ENCODE data around the gene PSMB5. TPM values are rescaled to one million over a fixed set of nuclear protein-coding genes. Genes with fewer than 3 reads are reported as not detected.

PSMB5 gene
- total and polyA plus RNA-seq, 4 donors: 74.0 to 152 (median 95.4) TPM

DNA sequence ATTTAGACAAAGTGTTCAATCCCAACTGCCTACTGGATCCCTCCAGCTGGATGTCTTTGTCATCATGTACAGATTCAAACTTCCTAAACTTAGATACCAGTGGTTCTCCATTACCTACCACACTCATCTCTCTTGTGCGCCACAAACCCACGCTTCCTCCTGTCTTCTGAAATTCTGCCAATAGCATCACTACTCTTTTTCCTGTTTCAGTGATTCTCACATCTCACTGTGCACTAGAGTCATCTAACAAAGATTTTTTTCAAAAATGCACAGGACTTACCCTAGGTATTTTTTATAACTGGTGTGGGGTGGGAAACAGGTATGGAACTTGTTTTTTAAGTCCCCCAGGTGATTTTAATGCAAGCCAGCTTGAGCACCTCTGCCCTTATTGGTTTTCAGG, 5.9 kb downstream of the PSMB5 start:
- Histone ChIP-seq H3K27ac (ENCODE audit: low read depth in 1 of 2, low read length in 2 of 2) (no peak overlapping the region), H3K9me3 (ENCODE audit: control insufficient read depth in 4 of 4, low read length in 3 of 4) (no peaks in the 10 kb centered on the region), H3K27me3 (ENCODE audit: control insufficient read depth in 4 of 4, insufficient read depth in 4 of 4, low read length in 3 of 4) (no peaks in the 10 kb centered on the region), H3K4me1 (ENCODE audit: control insufficient read depth in 4 of 4, insufficient read depth in 4 of 4, low read length in 3 of 4) (peaks cover 4 to 9% (median 6%) of the 10 kb centered on the region in 4 donors), H3K4me3 (ENCODE audit: low read depth in 1 of 3, low read length in 3 of 3) (no peak overlapping the region), H3K36me3 (ENCODE audit: control insufficient read depth in 4 of 4, insufficient read depth in 3 of 4, low read depth in 1 of 4, low read length in 3 of 4) (peaks cover 11 to 42% (median 26%) of the 10 kb centered on the region in 4 donors), H3K9ac (ENCODE audit: low read depth in 1 of 2, low read length in 2 of 2) (no peak overlapping the region)
- no peak for DNase-seq (ENCODE audit: low spot score)
- WGBS: 71% methylated on average over 2 of the region's 2 CpGs
- no peak for TF ChIP-seq FOXA1 (IDR thresholded peaks at IDR 0.05)
- no peak for TF ChIP-seq JUND (IDR thresholded peaks at IDR 0.05)
- TF ChIP-seq, protein P1, sequence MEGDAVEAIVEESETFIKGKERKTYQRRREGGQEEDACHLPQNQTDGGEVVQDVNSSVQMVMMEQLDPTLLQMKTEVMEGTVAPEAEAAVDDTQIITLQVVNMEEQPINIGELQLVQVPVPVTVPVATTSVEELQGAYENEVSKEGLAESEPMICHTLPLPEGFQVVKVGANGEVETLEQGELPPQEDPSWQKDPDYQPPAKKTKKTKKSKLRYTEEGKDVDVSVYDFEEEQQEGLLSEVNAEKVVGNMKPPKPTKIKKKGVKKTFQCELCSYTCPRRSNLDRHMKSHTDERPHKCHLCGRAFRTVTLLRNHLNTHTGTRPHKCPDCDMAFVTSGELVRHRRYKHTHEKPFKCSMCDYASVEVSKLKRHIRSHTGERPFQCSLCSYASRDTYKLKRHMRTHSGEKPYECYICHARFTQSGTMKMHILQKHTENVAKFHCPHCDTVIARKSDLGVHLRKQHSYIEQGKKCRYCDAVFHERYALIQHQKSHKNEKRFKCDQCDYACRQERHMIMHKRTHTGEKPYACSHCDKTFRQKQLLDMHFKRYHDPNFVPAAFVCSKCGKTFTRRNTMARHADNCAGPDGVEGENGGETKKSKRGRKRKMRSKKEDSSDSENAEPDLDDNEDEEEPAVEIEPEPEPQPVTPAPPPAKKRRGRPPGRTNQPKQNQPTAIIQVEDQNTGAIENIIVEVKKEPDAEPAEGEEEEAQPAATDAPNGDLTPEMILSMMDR (IDR thresholded peaks at IDR 0.05; ENCODE audit: low read depth, low read length, missing input control): no peak
- TF ChIP-seq RXRA (IDR thresholded peaks at IDR 0.05): no peak
- no peak for TF ChIP-seq YY1 (IDR thresholded peaks at IDR 0.05)
- TF ChIP-seq, protein P2, sequence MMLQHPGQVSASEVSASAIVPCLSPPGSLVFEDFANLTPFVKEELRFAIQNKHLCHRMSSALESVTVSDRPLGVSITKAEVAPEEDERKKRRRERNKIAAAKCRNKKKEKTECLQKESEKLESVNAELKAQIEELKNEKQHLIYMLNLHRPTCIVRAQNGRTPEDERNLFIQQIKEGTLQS (IDR thresholded peaks at IDR 0.05): no peak
- no peak for TF ChIP-seq RAD21 (IDR thresholded peaks at IDR 0.05)
- TF ChIP-seq EGR1 (IDR thresholded peaks at IDR 0.05; ENCODE audit: low read depth in 2 of 2): no peak
- TF ChIP-seq, protein P3, sequence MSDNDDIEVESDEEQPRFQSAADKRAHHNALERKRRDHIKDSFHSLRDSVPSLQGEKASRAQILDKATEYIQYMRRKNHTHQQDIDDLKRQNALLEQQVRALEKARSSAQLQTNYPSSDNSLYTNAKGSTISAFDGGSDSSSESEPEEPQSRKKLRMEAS (IDR thresholded peaks at IDR 0.05): no peak
- TF ChIP-seq SP1 (IDR thresholded peaks at IDR 0.05): no peak
- TF ChIP-seq FOXA2 (IDR thresholded peaks at IDR 0.05): no peak
- no peak for TF ChIP-seq TAF1 (conservative IDR thresholded peaks at IDR 0.05)
- TF ChIP-seq, protein P4, sequence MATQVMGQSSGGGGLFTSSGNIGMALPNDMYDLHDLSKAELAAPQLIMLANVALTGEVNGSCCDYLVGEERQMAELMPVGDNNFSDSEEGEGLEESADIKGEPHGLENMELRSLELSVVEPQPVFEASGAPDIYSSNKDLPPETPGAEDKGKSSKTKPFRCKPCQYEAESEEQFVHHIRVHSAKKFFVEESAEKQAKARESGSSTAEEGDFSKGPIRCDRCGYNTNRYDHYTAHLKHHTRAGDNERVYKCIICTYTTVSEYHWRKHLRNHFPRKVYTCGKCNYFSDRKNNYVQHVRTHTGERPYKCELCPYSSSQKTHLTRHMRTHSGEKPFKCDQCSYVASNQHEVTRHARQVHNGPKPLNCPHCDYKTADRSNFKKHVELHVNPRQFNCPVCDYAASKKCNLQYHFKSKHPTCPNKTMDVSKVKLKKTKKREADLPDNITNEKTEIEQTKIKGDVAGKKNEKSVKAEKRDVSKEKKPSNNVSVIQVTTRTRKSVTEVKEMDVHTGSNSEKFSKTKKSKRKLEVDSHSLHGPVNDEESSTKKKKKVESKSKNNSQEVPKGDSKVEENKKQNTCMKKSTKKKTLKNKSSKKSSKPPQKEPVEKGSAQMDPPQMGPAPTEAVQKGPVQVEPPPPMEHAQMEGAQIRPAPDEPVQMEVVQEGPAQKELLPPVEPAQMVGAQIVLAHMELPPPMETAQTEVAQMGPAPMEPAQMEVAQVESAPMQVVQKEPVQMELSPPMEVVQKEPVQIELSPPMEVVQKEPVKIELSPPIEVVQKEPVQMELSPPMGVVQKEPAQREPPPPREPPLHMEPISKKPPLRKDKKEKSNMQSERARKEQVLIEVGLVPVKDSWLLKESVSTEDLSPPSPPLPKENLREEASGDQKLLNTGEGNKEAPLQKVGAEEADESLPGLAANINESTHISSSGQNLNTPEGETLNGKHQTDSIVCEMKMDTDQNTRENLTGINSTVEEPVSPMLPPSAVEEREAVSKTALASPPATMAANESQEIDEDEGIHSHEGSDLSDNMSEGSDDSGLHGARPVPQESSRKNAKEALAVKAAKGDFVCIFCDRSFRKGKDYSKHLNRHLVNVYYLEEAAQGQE (IDR thresholded peaks at IDR 0.05): no peak
- TF ChIP-seq NR2F2 (IDR thresholded peaks at IDR 0.05): no peak
- no peak for TF ChIP-seq HNF4A (conservative IDR thresholded peaks at IDR 0.05)
- no peak for TF ChIP-seq GABPA (IDR thresholded peaks at IDR 0.05 in 1 of 2, conservative IDR thresholded peaks at IDR 0.05 in 1 of 2)
- TF ChIP-seq HNF4G (IDR thresholded peaks at IDR 0.05): no peak
- TF ChIP-seq, protein P5, sequence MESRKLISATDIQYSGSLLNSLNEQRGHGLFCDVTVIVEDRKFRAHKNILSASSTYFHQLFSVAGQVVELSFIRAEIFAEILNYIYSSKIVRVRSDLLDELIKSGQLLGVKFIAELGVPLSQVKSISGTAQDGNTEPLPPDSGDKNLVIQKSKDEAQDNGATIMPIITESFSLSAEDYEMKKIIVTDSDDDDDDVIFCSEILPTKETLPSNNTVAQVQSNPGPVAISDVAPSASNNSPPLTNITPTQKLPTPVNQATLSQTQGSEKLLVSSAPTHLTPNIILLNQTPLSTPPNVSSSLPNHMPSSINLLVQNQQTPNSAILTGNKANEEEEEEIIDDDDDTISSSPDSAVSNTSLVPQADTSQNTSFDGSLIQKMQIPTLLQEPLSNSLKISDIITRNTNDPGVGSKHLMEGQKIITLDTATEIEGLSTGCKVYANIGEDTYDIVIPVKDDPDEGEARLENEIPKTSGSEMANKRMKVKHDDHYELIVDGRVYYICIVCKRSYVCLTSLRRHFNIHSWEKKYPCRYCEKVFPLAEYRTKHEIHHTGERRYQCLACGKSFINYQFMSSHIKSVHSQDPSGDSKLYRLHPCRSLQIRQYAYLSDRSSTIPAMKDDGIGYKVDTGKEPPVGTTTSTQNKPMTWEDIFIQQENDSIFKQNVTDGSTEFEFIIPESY (IDR thresholded peaks at IDR 0.05): no peak
